GM21381 (cell line): Measurements from ENCODE around the gene ARID5B.
A peak's percentile ranks its signal among the peaks of the same experiment; 100 is the strongest.

ENCODE experiments used
- ATAC-seq: cut with Tn5 transposase; IDR thresholded peaks from one replicate; pipeline ENCODE4 v1.9.1; 2021; ENCODE audit warnings: mild to moderate bottlenecking, moderate library complexity; ENCODE audit not compliant: unreplicated experiment

Gene ARID5B

DNA sequence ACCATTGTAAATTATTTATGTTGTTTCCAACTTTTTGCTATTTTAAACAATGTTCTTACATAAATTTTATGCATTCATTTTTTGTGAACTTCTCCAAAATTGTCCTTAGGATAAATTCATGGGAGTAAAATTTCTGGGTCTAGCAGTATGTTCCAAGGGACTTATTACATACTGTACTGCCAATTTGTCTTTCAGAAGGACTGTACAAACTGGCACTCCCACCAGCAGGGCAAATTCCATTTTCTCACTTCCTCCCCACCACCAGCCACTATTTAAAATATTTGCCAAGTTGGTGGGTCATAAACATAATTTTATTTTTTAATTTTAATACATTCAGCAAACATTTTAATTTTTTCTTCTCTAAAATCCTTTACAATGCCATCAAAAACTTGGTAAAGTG lies 13.7 kb upstream of the ARID5B start:
- no peak for ATAC-seq

DNA sequence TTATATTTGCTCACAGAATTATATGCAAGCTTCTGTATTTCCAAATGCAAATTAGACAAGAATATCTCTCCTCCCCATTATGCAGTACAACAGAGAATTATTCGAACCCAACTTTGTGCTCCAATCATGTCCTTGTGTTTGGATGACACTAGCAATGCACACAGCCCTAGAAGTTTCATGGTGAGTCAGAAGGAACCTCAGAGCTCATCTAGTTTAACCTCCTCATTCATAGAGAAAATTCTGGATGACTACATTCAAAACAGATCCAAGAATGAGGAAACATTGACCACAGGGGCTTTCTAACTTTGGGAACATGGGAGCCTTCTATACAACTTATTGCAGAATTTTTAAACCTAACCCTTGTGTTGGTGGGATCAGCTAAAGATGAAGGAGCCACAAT lies 12.8 kb upstream of the ARID5B start:
- no peak for ATAC-seq

DNA sequence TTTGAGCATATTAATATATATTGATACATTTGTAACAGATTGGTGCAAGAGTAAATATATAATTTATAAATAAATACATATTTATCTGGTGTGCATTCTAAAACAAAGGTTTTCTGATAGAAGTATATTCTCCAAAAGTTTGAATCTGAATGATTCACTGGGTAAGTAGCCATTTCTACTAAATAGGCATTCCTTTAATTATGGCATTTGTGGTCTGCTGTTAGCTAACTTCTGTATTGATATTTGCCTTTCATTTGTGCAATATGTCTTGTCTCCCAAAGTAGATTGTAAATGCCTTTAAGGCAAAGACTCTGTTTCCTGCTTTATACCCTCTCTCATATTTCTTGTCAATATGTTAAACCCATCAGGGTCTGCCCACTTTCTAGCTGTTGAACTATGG lies 11.1 kb upstream of the ARID5B start:
- ATAC-seq: no peak

DNA sequence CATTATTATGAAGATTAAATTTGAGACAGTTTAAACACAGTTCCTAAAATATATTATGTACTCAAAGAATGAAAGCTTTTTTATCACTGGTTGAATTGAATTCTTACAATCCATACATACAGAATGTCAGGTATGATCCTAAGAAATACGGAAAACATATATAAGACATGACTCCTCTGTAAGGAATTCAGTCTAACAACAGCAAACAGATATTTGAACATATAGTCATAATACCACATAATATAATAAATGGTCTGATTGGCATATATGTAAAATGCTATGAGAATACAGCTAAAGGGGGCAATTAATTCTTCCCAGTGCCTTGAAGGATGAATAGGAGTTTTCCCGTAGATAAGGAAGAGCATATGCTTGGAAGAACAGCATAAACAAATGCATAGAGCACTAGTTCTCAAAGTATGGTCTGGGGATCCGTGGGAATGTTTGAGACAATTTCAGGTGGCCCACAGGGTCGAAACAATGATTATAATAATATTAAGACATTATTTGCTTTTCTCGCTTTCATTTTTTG lies 10.6 kb upstream of the ARID5B start:
- ATAC-seq: no peak

DNA sequence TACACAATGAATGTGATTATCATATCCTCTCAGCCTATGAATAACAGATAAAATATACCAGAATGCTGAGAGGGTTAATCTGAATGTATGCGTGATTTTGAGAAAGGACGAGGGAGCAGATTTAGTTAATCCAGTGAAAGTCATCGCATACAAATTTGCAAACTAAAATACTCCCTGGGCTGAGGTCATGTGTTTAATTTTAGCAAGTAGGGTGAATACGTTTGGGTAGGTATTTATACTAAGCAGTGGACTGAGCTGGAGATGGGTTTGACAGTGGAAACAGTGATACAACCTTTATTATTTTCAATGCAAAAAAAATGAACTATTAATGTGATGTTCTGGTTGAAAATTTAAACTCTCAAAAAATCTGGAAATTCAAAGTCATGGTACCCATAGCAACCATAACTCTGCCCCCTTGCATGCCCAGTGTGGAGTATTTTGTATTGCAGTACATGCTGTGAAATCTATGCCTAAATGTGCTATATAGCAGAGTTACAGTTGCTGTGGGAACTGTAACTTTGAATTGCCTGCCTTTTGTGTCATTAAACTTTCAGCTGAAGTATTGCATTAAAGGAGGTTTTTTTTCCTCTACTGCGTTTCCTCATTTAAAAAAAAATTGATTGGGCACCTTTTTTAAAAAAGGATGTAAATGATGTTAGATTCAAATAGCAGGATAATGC lies 9.5 kb upstream of the ARID5B start:
- ATAC-seq: no peak

DNA sequence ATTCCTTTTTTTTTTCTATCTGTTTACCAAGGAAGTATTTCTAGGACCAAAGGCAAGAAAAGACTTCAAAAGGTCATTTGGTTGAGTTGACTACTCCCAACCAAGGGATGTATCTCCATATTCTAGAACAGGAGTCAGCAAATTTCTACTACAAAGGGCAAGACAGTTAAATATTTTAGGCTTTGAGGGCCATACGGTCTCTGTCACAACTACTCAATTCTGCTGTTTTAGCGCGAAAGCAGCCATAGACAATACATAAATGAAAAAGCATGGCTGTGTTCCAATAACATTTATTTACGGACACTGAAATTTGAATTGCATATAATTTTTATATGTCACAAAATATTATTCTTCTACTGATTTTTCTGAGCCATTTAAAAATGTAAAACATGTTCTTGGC lies 8.5 kb upstream of the ARID5B start:
- no peak for ATAC-seq

DNA sequence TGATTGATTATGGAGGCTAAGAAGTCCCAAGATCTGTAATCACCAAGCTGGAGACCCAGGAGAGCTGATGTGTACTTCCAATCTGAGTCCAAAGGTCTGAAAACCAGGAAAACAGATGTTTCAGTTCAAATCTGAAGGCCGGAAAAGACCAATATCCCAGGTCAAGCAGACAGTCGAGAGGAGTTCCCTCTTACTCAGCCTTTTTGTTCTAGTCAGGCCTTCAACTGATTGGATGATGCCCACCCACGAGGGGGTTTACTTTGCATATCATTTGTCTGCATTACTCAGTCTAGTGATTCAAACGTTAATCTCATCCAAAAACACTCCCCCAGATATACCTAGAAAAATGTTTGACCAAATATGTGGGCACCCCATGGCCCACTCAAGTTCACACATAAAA lies 7.4 kb upstream of the ARID5B start:
- ATAC-seq: no peak

DNA sequence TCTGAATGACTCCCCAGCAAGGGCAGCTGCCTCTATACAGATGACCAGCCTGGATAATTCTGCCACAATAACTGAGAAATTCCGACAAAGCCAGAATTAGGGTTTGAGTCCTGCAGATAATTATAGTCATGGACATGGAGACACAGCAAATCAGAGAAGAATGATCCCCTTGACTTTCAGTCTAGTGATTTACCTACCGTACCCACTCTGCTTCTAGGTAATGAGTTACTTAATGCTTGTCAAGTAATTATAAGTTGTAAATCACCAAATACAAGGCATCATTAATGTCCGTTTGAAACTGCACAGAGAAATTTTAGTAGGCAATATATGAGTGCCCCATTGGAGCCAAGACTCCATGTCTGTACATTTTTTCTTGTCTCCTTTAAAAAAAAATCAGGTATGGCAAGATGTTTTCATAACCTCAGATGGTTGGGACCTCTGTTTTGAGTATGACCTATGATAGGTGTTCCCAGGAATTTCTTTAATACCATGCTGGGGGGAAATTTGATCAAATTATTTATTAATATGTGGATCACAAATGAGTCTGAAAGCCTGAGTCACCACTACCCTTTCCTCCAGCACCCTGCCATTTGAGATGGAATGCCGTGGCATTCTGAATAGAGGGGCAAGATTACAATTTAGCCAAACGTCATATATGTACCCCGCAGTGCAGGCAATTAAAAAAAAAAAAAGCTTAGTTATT lies 5.5 kb upstream of the ARID5B start:
- no peak for ATAC-seq

DNA sequence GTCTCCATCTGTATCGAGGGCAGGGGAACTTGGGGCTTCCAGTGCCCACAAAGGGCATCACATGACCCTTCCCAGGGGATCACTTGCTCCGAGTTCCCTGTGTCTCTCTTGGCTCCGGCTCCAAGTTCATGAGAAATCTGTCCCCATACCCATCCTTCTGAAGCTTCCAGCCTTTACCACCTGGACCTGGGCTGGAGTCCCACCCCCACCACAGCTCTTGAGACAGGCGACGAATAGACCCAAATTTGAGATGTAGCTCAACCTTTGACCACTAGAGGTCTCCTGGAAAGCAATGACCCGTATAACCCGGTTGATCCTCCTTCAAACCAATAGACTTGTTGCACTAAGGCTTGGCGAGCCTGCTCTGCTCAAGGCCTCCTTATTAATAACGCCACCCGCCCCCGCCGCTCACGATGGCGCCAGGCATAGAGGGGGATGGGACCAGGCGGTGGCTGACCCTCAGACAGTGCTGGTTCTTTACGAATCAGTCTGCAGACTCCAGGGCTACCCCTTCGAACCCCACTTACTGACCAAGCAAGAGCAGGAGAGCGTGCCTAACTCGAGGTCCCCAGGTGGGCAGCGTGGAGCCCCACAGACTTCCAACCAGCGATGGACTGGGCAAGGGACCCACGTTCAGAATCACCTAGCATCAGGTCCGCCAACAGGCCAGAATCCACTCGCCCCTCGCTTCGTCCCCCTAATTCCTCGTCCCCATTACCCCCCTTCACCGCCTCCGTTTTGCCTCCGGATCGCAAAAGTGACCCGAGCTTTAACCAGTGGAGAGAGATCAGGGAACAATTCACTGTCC lies 4.4 kb upstream of the ARID5B start:
- ATAC-seq: peak; percentile 58

DNA sequence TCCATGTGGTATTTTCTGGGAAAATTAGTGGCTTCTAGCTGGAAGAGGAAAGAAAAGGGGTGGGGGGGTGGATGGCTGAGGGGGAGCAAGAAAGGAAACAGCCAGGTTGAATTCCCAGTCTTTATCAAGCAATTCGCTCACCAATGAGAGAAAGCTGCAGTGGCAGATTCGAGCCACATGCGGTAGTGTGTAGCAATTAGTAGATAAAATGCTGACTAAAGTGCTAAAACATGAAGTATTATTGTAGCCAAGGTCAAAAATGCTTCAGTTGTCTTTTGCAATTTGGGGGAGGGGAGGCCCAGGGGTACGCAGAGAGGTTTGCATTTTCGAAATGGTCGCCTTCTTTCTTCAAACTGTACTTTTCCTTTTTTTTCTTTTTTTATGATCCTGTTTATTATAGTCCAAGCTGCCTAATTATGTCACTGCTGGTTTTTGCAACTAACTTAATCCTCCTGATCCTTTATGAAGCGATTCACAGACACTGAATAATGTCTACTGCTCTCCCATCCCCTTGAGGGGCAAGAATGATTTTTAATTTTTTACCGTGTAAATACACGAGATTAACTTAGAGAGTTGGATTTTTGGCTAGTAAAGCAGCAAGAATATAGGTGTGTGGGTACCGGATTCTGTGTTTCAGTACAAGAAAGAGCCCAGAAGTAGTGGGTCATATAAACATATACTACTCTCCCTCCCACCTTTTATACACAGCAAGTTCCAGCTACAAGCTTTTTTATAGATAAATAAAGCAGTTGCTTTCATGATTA lies 3.6 kb upstream of the ARID5B start:
- ATAC-seq: no peak

DNA sequence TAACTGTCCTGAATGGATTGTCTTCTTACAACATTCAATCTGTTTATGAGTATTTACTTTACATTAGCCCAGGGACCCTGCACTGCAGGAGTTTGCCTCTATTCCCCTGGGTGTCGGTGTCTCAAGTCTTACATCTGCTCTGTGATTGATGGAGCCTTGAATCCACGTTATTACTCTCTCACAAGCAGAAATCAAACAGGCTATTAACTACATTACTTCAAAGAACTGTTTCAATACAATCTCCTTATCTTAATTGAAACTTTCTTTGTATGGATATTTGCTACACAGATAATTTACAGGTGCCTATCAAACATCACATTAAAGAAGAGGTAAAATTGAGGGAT lies 3.1 kb upstream of the ARID5B start:
- no peak for ATAC-seq

DNA sequence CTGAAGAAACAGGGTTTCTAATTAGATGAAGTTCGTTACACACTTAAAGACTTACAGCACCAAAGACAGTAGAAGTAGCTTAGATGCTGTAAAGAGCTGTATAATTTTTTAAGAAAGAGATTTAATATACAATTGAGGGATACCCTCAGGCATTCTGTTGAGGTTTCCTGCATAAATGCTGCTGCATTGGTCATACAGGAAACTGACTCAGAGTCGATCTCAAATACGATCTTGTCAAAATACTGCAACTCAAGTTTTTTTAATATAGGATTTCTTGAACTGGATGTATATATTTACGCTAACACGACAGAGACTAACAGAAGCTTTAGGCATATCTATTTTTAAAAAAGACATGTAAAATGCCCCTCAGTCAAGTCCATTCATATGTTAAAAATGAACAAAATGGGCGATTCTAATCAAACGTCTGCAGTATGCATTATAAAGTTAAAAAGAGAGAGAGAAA lies 2.4 kb upstream of the ARID5B start:
- no peak for ATAC-seq

DNA sequence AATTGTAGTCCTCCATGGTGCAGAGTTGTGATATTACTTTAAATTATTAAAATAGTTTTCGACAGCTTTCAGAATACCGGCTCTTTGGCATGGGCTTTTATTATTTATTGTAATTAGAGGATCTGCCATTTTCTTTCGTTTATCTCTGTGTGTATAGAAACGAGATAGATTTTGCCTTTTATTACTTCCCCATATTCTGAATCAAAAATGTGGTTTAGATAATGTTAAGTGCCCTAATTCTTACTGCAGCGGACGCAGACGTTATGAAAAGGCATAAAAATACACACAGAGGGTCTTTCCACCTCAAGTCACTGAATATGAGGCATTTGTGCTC lies 1.9 kb upstream of the ARID5B start:
- no peak for ATAC-seq

DNA sequence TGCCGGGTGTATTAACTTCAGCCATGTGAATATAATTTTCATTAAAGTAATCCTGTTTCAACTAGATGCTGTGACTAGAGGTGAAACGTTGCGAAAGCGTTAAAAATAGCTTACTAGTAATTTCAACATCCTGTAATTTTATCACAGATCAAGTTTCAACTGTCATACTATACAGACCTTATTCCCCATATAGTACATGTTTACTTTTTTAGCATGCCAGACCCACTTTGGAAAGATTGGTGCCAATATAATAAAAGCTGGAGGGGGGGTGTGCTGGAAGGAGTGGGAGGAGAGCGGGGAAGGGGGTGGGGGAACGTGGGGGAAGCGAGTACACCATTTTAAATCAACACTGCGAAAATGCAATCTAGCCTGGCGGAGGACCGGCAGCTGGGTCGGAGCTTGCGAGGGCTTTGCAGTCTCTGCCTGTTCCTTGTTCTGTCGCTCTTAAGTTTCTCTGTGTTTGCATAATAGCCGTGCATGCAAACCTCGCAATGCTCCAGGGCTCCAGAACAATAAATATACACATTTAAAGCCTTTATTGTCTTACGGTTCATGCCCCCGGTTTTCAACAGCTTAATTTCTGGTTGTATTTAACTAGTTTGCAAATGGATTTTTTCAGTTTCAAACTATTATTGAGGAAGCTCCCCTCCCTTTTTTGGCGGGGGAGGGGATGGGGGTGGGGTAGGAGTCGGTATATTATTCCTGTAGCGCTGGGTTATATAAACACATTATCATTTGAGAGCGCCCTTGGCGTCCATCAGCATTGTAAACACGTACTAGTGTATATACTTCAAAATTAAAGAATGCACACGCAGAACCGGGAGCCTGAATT lies 1.3 kb upstream of the ARID5B start:
- ATAC-seq: peak; percentile 34

DNA sequence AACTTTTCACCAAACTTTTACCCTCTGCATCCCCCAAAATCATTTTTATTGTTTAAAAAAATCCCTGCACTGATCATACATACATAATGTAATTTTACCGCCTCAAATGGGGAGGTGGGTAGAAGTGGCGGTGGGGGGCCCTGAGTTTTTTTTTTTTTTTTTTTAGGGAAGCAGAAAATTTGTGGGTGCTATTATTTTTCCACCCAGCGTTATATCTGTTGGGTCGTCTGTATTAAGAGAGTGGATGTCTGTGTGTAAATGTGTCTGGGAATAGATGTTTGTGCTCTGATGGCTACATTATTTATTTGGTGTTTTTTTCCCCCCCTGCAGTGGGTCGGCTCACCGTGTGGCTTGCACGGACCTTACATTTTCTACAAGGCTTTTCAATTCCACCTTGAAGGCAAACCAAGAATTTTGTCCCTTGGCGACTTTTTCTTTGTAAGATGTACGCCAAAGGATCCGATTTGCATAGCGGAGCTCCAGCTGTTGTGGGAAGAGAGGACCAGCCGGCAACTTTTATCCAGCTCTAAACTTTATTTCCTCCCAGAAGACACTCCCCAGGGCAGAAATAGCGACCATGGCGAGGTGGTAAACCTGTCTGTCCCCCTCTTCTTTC lies 438 bp downstream of the ARID5B start:
- ATAC-seq: no peak

DNA sequence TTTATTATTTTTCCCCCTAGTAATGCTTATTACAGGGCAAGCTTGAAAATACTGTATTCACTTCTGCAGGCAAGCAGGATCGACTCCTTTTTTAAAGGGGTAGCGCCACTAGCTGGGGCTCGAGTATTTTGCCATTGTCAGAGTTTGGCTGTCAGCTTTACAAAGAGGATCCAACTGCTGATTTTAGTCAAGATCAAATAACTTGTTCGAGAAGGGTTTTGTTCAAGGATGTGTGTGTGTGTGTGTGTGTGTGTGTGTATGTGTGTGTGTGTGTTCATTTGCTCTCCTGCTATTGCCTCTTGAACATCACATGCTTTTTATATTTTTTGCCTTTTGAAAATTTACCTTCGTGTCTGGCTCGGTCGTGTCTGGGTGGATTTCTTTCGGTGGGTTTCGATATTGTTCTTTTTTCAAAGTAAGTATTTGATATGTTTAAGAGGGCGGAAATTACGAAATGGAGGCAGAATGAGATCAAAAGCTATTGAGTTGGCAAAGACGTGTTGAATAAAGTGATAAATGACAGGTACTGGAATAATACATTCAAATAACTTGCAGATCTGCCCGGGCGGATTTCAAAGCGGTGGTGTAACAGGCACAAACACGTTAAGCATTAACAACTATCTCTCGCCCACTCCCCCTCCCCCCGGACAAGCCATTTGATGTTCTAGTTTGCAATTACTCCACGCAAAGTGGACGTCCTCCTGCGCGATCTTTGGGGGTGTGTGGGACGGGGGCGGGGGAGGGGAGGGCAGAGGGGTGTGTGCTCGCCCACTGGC lies 1.1 kb downstream of the ARID5B start:
- no peak for ATAC-seq

DNA sequence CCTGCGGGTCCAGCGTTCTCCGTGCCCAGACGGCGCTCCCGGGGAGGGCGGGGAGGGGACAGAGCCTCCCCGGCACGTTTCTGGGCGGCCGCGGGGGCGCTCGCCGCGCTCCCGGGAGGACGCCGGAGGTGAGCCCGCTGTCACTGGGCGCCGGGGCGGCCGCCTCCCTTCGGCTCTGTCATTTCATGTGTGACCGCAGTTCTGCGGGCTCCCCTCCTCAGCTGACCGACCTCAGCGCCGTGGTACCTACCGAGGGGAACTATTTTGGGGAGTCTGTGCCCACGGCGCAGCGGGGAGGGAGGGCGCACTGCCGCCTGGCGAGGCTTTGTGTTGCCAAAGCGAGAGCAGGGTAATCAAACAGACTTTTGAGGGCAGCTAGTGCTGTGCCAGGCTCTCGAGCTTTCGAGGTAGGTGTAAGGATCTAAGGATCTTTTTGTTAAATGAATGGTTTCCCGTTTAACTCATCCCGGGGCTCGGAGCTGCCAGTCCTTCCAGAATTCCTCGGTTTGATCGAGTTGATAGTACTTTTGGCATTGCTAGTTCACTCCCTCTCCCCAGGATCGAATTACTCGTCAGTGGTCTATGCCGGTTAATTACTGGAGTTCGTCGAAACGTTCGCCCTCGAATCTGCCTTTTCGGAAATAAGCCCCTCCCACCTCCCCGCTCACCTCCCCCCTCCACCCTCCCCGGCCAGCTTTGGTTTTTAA lies 1.9 kb downstream of the ARID5B start:
- ATAC-seq: peak; percentile 48

DNA sequence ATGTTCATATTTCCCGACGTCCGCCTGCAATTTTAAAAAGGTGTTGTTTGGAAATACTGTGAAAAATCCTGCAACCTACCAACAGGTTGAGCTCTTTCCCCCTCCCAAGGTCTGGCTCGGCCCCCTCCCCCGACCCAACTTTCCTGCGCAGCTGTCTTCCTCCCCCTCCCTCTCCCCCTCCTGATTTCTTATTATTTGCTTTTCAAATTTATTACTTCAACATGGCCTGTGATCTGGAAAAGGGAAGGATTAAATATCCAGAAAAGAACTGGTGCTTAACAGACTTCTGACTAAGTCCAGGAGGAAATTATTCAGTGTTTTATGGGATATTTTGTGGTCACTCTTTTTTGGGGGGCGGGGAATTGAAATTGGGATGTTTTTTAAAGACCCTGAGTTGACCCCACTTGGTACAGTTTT lies 2.4 kb downstream of the ARID5B start:
- ATAC-seq: no peak
